Measurements from ENCODE around the gene NRP1. TPM values are rescaled to one million over a fixed set of nuclear protein-coding genes. Genes with fewer than 3 reads are reported as not detected.

NRP1 gene
- total and polyA plus RNA-seq, 4 donors: 14.6 to 55.6 (median 37.8) TPM

- no peak for TF ChIP-seq HNF4A (conservative IDR thresholded peaks at IDR 0.05)
- TF ChIP-seq MAX (IDR thresholded peaks at IDR 0.05): no peak
- no peak for TF ChIP-seq HNF4G (IDR thresholded peaks at IDR 0.05)
- TF ChIP-seq FOXA1 (IDR thresholded peaks at IDR 0.05): no peak
- no peak for TF ChIP-seq EGR1 (IDR thresholded peaks at IDR 0.05; ENCODE audit: low read depth in 2 of 2)
- no peak for TF ChIP-seq FOXA2 (IDR thresholded peaks at IDR 0.05)
- Histone ChIP-seq H3K9ac (ENCODE audit: low read depth in 1 of 2, low read length in 2 of 2) (no peak overlapping the region), H3K4me3 (ENCODE audit: low read depth in 1 of 3, low read length in 3 of 3) (no peak overlapping the region), H3K9me3 (ENCODE audit: control insufficient read depth in 4 of 4, low read length in 3 of 4) (no peaks in the 10 kb centered on the region), H3K27ac (ENCODE audit: low read depth in 1 of 2, low read length in 2 of 2) (no peak overlapping the region), H3K36me3 (ENCODE audit: control insufficient read depth in 4 of 4, insufficient read depth in 3 of 4, low read depth in 1 of 4, low read length in 3 of 4) (peaks cover 0 to 21% (median 5%) of the 10 kb centered on the region in 4 donors), H3K27me3 (ENCODE audit: control insufficient read depth in 4 of 4, insufficient read depth in 4 of 4, low read length in 3 of 4) (no peaks in the 10 kb centered on the region), H3K4me1 (ENCODE audit: control insufficient read depth in 4 of 4, insufficient read depth in 4 of 4, low read length in 3 of 4) (no peaks in the 10 kb centered on the region)
- no peak for DNase-seq (ENCODE audit: low spot score)
- WGBS: 88% methylated on average over 5 of the region's 5 CpGs
These were observed 91.5 kb downstream of the NRP1 start for GRCh38 chr10:33242931-33243330.

- Histone ChIP-seq H3K9me3 (ENCODE audit: control insufficient read depth in 4 of 4, low read length in 3 of 4) (no peaks in the 10 kb centered on the region), H3K9ac (ENCODE audit: low read depth in 1 of 2, low read length in 2 of 2) (no peak overlapping the region), H3K4me3 (ENCODE audit: low read depth in 1 of 3, low read length in 3 of 3) (no peak overlapping the region), H3K4me1 (ENCODE audit: control insufficient read depth in 4 of 4, insufficient read depth in 4 of 4, low read length in 3 of 4) (no peaks in the 10 kb centered on the region), H3K27ac (ENCODE audit: low read depth in 1 of 2, low read length in 2 of 2) (no peak overlapping the region), H3K36me3 (ENCODE audit: control insufficient read depth in 4 of 4, insufficient read depth in 3 of 4, low read depth in 1 of 4, low read length in 3 of 4) (peaks cover 0 to 14% (median 3%) of the 10 kb centered on the region in 4 donors), H3K27me3 (ENCODE audit: control insufficient read depth in 4 of 4, insufficient read depth in 4 of 4, low read length in 3 of 4) (no peaks in the 10 kb centered on the region)
- no peak for DNase-seq (ENCODE audit: low spot score)
- WGBS: 89% methylated on average over 4 of the region's 4 CpGs
- no peak for TF ChIP-seq HNF4A (conservative IDR thresholded peaks at IDR 0.05)
- TF ChIP-seq CTCF (IDR thresholded peaks at IDR 0.05; ENCODE audit: low read depth, low read length, missing input control): no peak
- TF ChIP-seq ZBTB33 (IDR thresholded peaks at IDR 0.05): no peak
These were observed 93.1 kb downstream of the NRP1 start for GRCh38 chr10:33241351-33241750.

- Histone ChIP-seq H3K4me1 (ENCODE audit: control insufficient read depth in 4 of 4, insufficient read depth in 4 of 4, low read length in 3 of 4) (no peaks in the 10 kb centered on the region), H3K9me3 (ENCODE audit: control insufficient read depth in 4 of 4, low read length in 3 of 4) (no peaks in the 10 kb centered on the region), H3K9ac (ENCODE audit: low read depth in 1 of 2, low read length in 2 of 2) (no peak overlapping the region), H3K36me3 (ENCODE audit: control insufficient read depth in 4 of 4, insufficient read depth in 3 of 4, low read depth in 1 of 4, low read length in 3 of 4) (peaks cover 0 to 12% (median 3%) of the 10 kb centered on the region in 4 donors), H3K27me3 (ENCODE audit: control insufficient read depth in 4 of 4, insufficient read depth in 4 of 4, low read length in 3 of 4) (no peaks in the 10 kb centered on the region), H3K4me3 (ENCODE audit: low read depth in 1 of 3, low read length in 3 of 3) (no peak overlapping the region), H3K27ac (ENCODE audit: low read depth in 1 of 2, low read length in 2 of 2) (no peak overlapping the region)
- TF ChIP-seq TAF1 (conservative IDR thresholded peaks at IDR 0.05): no peak
- TF ChIP-seq HNF4A (conservative IDR thresholded peaks at IDR 0.05): no peak
- DNase-seq (ENCODE audit: low spot score): no peak
- 78% methylated on average over 2 of the region's 2 CpGs for WGBS
These were observed 93.5 kb downstream of the NRP1 start for GRCh38 chr10:33240931-33241330.

GRCh38 chr10:33240258-33240657 lies 94.2 kb downstream of the NRP1 start:
- H3K4me3 ChIP-seq (ENCODE audit: low read depth in 1 of 3, low read length in 3 of 3): no peak overlapping the region
- no peak for DNase-seq (ENCODE audit: low spot score)
- H3K36me3 ChIP-seq (ENCODE audit: control insufficient read depth in 4 of 4, insufficient read depth in 3 of 4, low read depth in 1 of 4, low read length in 3 of 4): peaks cover 0 to 12% (median 3%) of the 10 kb centered on the region in 4 donors
- no peaks in the 10 kb centered on the region for H3K9me3 ChIP-seq (ENCODE audit: control insufficient read depth in 4 of 4, low read length in 3 of 4)
- WGBS: 91% methylated on average over 2 of the region's 2 CpGs
- no peaks in the 10 kb centered on the region for H3K4me1 ChIP-seq (ENCODE audit: control insufficient read depth in 4 of 4, insufficient read depth in 4 of 4, low read length in 3 of 4)
- no peaks in the 10 kb centered on the region for H3K27me3 ChIP-seq (ENCODE audit: control insufficient read depth in 4 of 4, insufficient read depth in 4 of 4, low read length in 3 of 4)
- no peak overlapping the region for H3K27ac ChIP-seq (ENCODE audit: low read depth in 1 of 2, low read length in 2 of 2)
- H3K9ac ChIP-seq (ENCODE audit: low read depth in 1 of 2, low read length in 2 of 2): no peak overlapping the region
- TF ChIP-seq JUND (IDR thresholded peaks at IDR 0.05): no peak
- TF ChIP-seq HNF4A (conservative IDR thresholded peaks at IDR 0.05): no peak
- no peak for TF ChIP-seq EGR1 (IDR thresholded peaks at IDR 0.05; ENCODE audit: low read depth in 2 of 2)
- no peak for TF ChIP-seq YY1 (IDR thresholded peaks at IDR 0.05)
- no peak for TF ChIP-seq HNF4G (IDR thresholded peaks at IDR 0.05)
- no peak for TF ChIP-seq RXRA (IDR thresholded peaks at IDR 0.05)
- no peak for TF ChIP-seq ZBTB33 (IDR thresholded peaks at IDR 0.05)
- no peak for TF ChIP-seq CTCF (IDR thresholded peaks at IDR 0.05; ENCODE audit: low read depth, low read length, missing input control)
- TF ChIP-seq NR2F2 (IDR thresholded peaks at IDR 0.05): no peak
- no peak for TF ChIP-seq SP1 (IDR thresholded peaks at IDR 0.05)
- no peak for TF ChIP-seq ATF3 (IDR thresholded peaks at IDR 0.05)
- TF ChIP-seq TAF1 (conservative IDR thresholded peaks at IDR 0.05): no peak
